ENCODE measurements around the gene DSC2. TPM values are rescaled to one million over a fixed set of nuclear protein-coding genes. Genes with fewer than 3 reads are reported as not detected.

The DSC2 gene
- total RNA-seq, 1 experiment from 2014 or later: 22.7 TPM

DNA sequence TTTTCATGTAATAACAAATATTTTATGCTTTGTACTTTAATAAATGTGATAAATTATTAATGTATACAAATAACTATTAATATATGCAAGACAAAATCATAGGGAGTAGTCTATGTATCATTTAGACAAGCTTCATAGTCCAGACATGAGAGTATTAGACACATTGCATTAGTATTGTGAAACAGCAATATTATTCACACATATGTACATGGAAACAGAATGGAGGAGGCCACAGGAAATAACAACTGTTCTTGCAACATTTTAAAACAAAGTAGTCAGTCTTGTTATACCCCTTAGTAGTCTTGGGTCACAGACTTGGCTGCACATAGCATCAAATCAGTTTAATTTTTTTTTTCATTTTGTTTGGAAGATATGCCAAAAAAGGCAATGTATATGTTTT, 44.6 kb upstream of the DSC2 start:
- Mint-ChIP-seq H3K27me3 (ENCODE audit: insufficient read depth, unreplicated experiment) (no peaks in the 10 kb centered on the region), H3K36me3 (ENCODE audit: insufficient read depth, unreplicated experiment) (no peaks in the 10 kb centered on the region)

DNA sequence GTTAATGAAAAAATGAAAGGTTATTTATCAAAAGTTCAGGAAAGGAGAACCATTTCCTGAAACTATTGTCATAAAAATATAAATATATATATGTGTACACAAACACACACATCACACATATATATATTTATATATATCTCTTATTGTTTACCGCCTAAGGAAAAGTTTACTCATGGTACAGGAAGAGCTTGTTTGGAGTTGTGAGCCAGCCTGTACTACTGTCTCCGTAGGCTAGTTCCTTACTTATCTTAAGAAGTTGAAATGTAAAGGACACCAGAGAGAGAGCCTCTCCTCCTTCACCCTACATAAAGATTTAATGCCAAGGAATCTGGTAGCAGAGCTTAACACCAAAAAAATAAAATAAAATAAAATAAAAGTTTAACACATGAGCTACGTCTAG, 40.8 kb upstream of the DSC2 start:
- intact Hi-C loops (cut with micrococcal nuclease; ENCODE audit: unreplicated experiment): no loop called here
- Histone ChIP-seq H3K4me1 (no peaks in the 10 kb centered on the region; the same call in 1 of the 2 replicates), H3K4me3 (ENCODE audit: low read depth, low read length) (no peak overlapping the region), H3K9me3 (no peaks in the 10 kb centered on the region), H3K36me3 (ENCODE audit: control insufficient read depth, insufficient read depth, low read length) (no peaks in the 10 kb centered on the region), H3K27me3 (replicated peaks; ENCODE audit: control insufficient read depth, insufficient read depth, low read length) (no peaks in the 10 kb centered on the region)
- CTCF ChIA-PET: no interaction called here
- Mint-ChIP-seq H3K9me3 (ENCODE audit: unreplicated experiment) (no peaks in the 10 kb centered on the region), H3K36me3 (ENCODE audit: insufficient read depth, unreplicated experiment) (no peaks in the 10 kb centered on the region), H3K4me1 (ENCODE audit: low read depth, unreplicated experiment) (peaks cover 11% of the 10 kb centered on the region), H3K27me3 (ENCODE audit: insufficient read depth, unreplicated experiment) (no peaks in the 10 kb centered on the region), H3K27ac (ENCODE audit: unreplicated experiment) (no peak overlapping the region), H3K4me3 (ENCODE audit: unreplicated experiment) (no peak overlapping the region)
- TF ChIP-seq, protein P1, sequence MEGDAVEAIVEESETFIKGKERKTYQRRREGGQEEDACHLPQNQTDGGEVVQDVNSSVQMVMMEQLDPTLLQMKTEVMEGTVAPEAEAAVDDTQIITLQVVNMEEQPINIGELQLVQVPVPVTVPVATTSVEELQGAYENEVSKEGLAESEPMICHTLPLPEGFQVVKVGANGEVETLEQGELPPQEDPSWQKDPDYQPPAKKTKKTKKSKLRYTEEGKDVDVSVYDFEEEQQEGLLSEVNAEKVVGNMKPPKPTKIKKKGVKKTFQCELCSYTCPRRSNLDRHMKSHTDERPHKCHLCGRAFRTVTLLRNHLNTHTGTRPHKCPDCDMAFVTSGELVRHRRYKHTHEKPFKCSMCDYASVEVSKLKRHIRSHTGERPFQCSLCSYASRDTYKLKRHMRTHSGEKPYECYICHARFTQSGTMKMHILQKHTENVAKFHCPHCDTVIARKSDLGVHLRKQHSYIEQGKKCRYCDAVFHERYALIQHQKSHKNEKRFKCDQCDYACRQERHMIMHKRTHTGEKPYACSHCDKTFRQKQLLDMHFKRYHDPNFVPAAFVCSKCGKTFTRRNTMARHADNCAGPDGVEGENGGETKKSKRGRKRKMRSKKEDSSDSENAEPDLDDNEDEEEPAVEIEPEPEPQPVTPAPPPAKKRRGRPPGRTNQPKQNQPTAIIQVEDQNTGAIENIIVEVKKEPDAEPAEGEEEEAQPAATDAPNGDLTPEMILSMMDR (IDR thresholded peaks at IDR 0.05; ENCODE audit: insufficient read depth in 1 of 2, low read depth in 1 of 2, low read length in 1 of 2, severe bottlenecking in 1 of 2, unreplicated experiment in 1 of 2): no peak
- POLR2A ChIA-PET: interaction anchor here (0.6 kb wide), 1 partner anchor 41 kb away, joined by 3 read pairs; no protein-coding TSS in a partner anchor
- no peak for DNase-seq
- BruUV-seq (replicated peaks): no TSS peak

More for the DNA sequence above, 44.6 kb upstream of the DSC2 start:
- H3K4me1 ChIP-seq: no peaks in the 10 kb centered on the region
- TF ChIP-seq, protein P1 (IDR thresholded peaks at IDR 0.05; ENCODE audit: insufficient read depth in 1 of 2, low read depth in 1 of 2, low read length in 1 of 2, severe bottlenecking in 1 of 2, unreplicated experiment in 1 of 2): no peak
- Mint-ChIP-seq H3K9me3 (ENCODE audit: unreplicated experiment) (no peaks in the 10 kb centered on the region), H3K4me3 (ENCODE audit: unreplicated experiment) (no peak overlapping the region), H3K4me1 (ENCODE audit: low read depth, unreplicated experiment) (peaks cover 6% of the 10 kb centered on the region), H3K27ac (ENCODE audit: unreplicated experiment) (no peak overlapping the region)
- POLR2A ChIA-PET: no interaction called here
- H3K36me3 ChIP-seq (ENCODE audit: control insufficient read depth, insufficient read depth, low read length): no peaks in the 10 kb centered on the region
- no TSS peak for BruUV-seq (replicated peaks)
- no peaks in the 10 kb centered on the region for H3K9me3 ChIP-seq
- H3K27me3 ChIP-seq (replicated peaks; ENCODE audit: control insufficient read depth, insufficient read depth, low read length): no peaks in the 10 kb centered on the region
- CTCF ChIA-PET: no interaction called here
- intact Hi-C loops (cut with micrococcal nuclease; ENCODE audit: unreplicated experiment): no loop called here
- no peak for DNase-seq
- no peak overlapping the region for H3K4me3 ChIP-seq (ENCODE audit: low read depth, low read length)

DNA sequence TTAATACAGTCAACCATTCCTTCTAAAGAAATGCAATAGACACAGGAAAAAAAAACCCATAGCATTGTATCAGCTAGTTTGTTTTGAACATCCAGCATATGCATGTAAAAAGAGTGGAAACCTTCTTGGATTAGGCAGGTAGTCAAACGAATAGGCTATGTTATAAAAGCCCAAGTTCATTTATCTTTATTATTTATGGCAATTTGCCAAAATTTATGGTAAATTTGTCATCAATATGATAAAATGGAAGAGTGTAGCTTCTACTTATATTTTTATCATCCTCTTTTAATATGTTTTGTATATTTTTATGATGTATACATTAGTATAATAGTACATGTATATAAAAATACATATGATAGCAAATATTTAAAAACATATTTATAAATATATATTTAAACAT, 36.5 kb upstream of the DSC2 start:
- BruUV-seq (replicated peaks): no TSS peak
- no peak for DNase-seq
- ChIA-PET CTCF (no interaction called here), POLR2A (no interaction called here)
- TF ChIP-seq, protein P1 (IDR thresholded peaks at IDR 0.05; ENCODE audit: insufficient read depth in 1 of 2, low read depth in 1 of 2, low read length in 1 of 2, severe bottlenecking in 1 of 2, unreplicated experiment in 1 of 2): no peak
- Histone ChIP-seq H3K9me3 (no peaks in the 10 kb centered on the region), H3K27me3 (replicated peaks; ENCODE audit: control insufficient read depth, insufficient read depth, low read length) (no peaks in the 10 kb centered on the region), H3K36me3 (ENCODE audit: control insufficient read depth, insufficient read depth, low read length) (no peaks in the 10 kb centered on the region), H3K4me1 (peaks cover 9% of the 10 kb centered on the region; the same call in 1 of the 2 replicates), H3K4me3 (ENCODE audit: low read depth, low read length) (no peak overlapping the region)
- no peaks in the 10 kb centered on the region for H3K27me3 Mint-ChIP-seq (ENCODE audit: insufficient read depth, unreplicated experiment)
- H3K4me3 Mint-ChIP-seq (ENCODE audit: unreplicated experiment): no peak overlapping the region
- H3K9me3 Mint-ChIP-seq (ENCODE audit: unreplicated experiment): no peaks in the 10 kb centered on the region
- H3K4me1 Mint-ChIP-seq (ENCODE audit: low read depth, unreplicated experiment): peaks cover 18% of the 10 kb centered on the region
- H3K36me3 Mint-ChIP-seq (ENCODE audit: insufficient read depth, unreplicated experiment): peaks cover 6% of the 10 kb centered on the region
- intact Hi-C loops (cut with micrococcal nuclease; ENCODE audit: unreplicated experiment): loop anchor here (2.0 kb wide), 1 partner anchor 68 kb away; no protein-coding TSS in a partner anchor
- H3K27ac Mint-ChIP-seq (ENCODE audit: unreplicated experiment): no peak overlapping the region
